RWPE2 (cell line): ENCODE results near the gene SELPLG.
"Not testable (repeated sequence)": the region's sequence is repeated elsewhere in the genome, so short reads cannot be mapped to it uniquely, and the experiment has no call there.

Experiments used
- ATAC-seq: fragments of 200-7000 bp; cut with Tn5 transposase; 3 replicates; pipeline ENCODE4 v1.9.1; 2021; ENCODE audit warnings: low read depth
- DNase-seq: peaks from one replicate; pipeline ENCODE4 v3.0.0-alpha.2; 2020; ENCODE audit warnings: low spot score
- H3K27ac ChIP-seq: fragments of 450-650 bp; 2 replicates; pipeline ENCODE4 v1.5.1; 2017; ENCODE audit warnings: mild to moderate bottlenecking; ENCODE audit not compliant: poor library complexity, severe bottlenecking
- H3K27me3 ChIP-seq: fragments of 250-450 bp; sonication (Bioruptor Pico); 2 replicates; pipeline ENCODE4 v1.5.1; 2021; ENCODE audit warnings: mild to moderate bottlenecking, moderate library complexity; ENCODE audit not compliant: insufficient read depth, poor library complexity, severe bottlenecking
- H3K36me3 ChIP-seq: fragments of 250-450 bp; sonication (Bioruptor Pico); 2 replicates; pipeline ENCODE4 v1.5.1; 2020; ENCODE audit warnings: low read depth, mild to moderate bottlenecking, moderate library complexity
- H3K4me1 ChIP-seq: fragments of 250-450 bp; sonication (Bioruptor Pico); 2 replicates; pipeline ENCODE4 v1.5.1; 2021; ENCODE audit warnings: mild to moderate bottlenecking, moderate library complexity; ENCODE audit not compliant: insufficient read depth, poor library complexity, severe bottlenecking
- H3K4me3 ChIP-seq: fragments of 250-450 bp; sonication (Bioruptor Pico); 2 replicates; pipeline ENCODE4 v1.5.1; 2021; ENCODE audit warnings: mild to moderate bottlenecking, moderate library complexity; ENCODE audit not compliant: severe bottlenecking
- H3K9me3 ChIP-seq: fragments of 250-450 bp; sonication (Bioruptor Pico); 2 replicates; pipeline ENCODE4 v1.5.1; 2021; ENCODE audit warnings: mild to moderate bottlenecking, moderate library complexity; ENCODE audit not compliant: severe bottlenecking
- CTCF ChIP-seq: fragments of 450-650 bp; IDR thresholded peaks from one replicate; pipeline ENCODE4 v1.5.1; 2017; ENCODE audit warnings: mild to moderate bottlenecking, moderate library complexity; ENCODE audit not compliant: poor library complexity, severe bottlenecking

Gene SELPLG

GRCh38 chr12:108578813-108579212 is 54.9 kb downstream of the SELPLG start:
- Histone ChIP-seq H3K4me1 (no peaks in the 10 kb centered on the region), H3K27me3 (no peaks in the 10 kb centered on the region), H3K9me3 (no peaks in the 10 kb centered on the region), H3K36me3 (no peaks in the 10 kb centered on the region), H3K27ac (no peak overlapping the region), H3K4me3 (no peak overlapping the region)
- no peak for DNase-seq
- TF ChIP-seq CTCF, result no peak
- no peak for ATAC-seq

- no peak for DNase-seq
- no peak overlapping the region for H3K4me3 ChIP-seq
- no peak overlapping the region for H3K27ac ChIP-seq
- TF ChIP-seq CTCF, result no peak
- H3K36me3 ChIP-seq, result no peaks in the 10 kb centered on the region
- no peaks in the 10 kb centered on the region for H3K4me1 ChIP-seq
- no peaks in the 10 kb centered on the region for H3K27me3 ChIP-seq
- no peaks in the 10 kb centered on the region for H3K9me3 ChIP-seq
- no peak for ATAC-seq
These were observed 55.4 kb downstream of the SELPLG start for GRCh38 chr12:108578264-108578663.

GRCh38 chr12:108577458-108577857 is 56.2 kb downstream of the SELPLG start:
- no peaks in the 10 kb centered on the region for H3K9me3 ChIP-seq
- TF ChIP-seq CTCF, result no peak
- H3K36me3 ChIP-seq, result no peaks in the 10 kb centered on the region
- no peaks in the 10 kb centered on the region for H3K4me1 ChIP-seq
- no peak for DNase-seq
- H3K4me3 ChIP-seq, result no peak overlapping the region
- no peaks in the 10 kb centered on the region for H3K27me3 ChIP-seq
- no peak overlapping the region for H3K27ac ChIP-seq
- no peak for ATAC-seq

- no peaks in the 10 kb centered on the region for H3K9me3 ChIP-seq
- no peaks in the 10 kb centered on the region for H3K4me1 ChIP-seq
- ATAC-seq (no peak), DNase-seq (no peak)
- no peaks in the 10 kb centered on the region for H3K36me3 ChIP-seq
- no peak overlapping the region for H3K27ac ChIP-seq
- H3K4me3 ChIP-seq, result no peak overlapping the region
- no peaks in the 10 kb centered on the region for H3K27me3 ChIP-seq
- no peak for TF ChIP-seq CTCF
These were observed 56.9 kb downstream of the SELPLG start for GRCh38 chr12:108576660-108577234.

- no peaks in the 10 kb centered on the region for H3K36me3 ChIP-seq
- H3K4me1 ChIP-seq, result no peaks in the 10 kb centered on the region
- ATAC-seq, result no peak
- no peaks in the 10 kb centered on the region for H3K27me3 ChIP-seq
- H3K9me3 ChIP-seq, result no peaks in the 10 kb centered on the region
- TF ChIP-seq CTCF, result no peak
- DNase-seq, result no peak
- H3K27ac ChIP-seq, result no peak overlapping the region
- no peak overlapping the region for H3K4me3 ChIP-seq
These were observed 58.3 kb downstream of the SELPLG start for GRCh38 chr12:108575199-108575912.

GRCh38 chr12:108574276-108574675 is 59.4 kb downstream of the SELPLG start:
- not testable (repeated sequence) for H3K4me1 ChIP-seq

More at GRCh38 chr12:108574276-108574675, 59.4 kb downstream of the SELPLG start:
- H3K27me3 ChIP-seq, H3K9me3 ChIP-seq, H3K36me3 ChIP-seq, DNase-seq, H3K27ac ChIP-seq, ATAC-seq, H3K4me3 ChIP-seq: not testable (repeated sequence)
